Adipocyte (in vitro differentiated cells): ENCODE measurements around the gene GAB2.

ENCODE experiments used
- DNase-seq: peaks from one replicate; pipeline ENCODE4 v3.0.0-alpha.2; 2015; ENCODE audit warnings: low read depth
- H3K27me3 ChIP-seq: replicated peaks from 2 replicates; pipeline ENCODE4 v1.7.0; 2013; ENCODE audit warnings: mild to moderate bottlenecking, low read length, moderate library complexity; ENCODE audit not compliant: control insufficient read depth, insufficient read depth
- H3K36me3 ChIP-seq: 2 replicates; pipeline ENCODE4 v1.7.0; 2013; ENCODE audit warnings: low read length, mild to moderate bottlenecking, moderate library complexity; ENCODE audit not compliant: control insufficient read depth, insufficient read depth, severe bottlenecking
- H3K4me1 ChIP-seq: 2 replicates; pipeline ENCODE4 v1.7.0; 2013; ENCODE audit warnings: mild to moderate bottlenecking, low read length, moderate library complexity; ENCODE audit not compliant: control insufficient read depth, insufficient read depth
- H3K4me3 ChIP-seq: 2 replicates; pipeline ENCODE4 v1.7.0; 2013; ENCODE audit warnings: mild to moderate bottlenecking, low read length, moderate library complexity
- H3K9ac ChIP-seq: 2 replicates; pipeline ENCODE4 v1.7.0; 2013; ENCODE audit warnings: mild to moderate bottlenecking, low read length, moderate library complexity
- H3K9me3 ChIP-seq: 2 replicates; pipeline ENCODE4 v1.7.0; 2013; ENCODE audit warnings: mild to moderate bottlenecking, low read length, moderate library complexity; ENCODE audit not compliant: control insufficient read depth

GAB2 gene

DNA sequence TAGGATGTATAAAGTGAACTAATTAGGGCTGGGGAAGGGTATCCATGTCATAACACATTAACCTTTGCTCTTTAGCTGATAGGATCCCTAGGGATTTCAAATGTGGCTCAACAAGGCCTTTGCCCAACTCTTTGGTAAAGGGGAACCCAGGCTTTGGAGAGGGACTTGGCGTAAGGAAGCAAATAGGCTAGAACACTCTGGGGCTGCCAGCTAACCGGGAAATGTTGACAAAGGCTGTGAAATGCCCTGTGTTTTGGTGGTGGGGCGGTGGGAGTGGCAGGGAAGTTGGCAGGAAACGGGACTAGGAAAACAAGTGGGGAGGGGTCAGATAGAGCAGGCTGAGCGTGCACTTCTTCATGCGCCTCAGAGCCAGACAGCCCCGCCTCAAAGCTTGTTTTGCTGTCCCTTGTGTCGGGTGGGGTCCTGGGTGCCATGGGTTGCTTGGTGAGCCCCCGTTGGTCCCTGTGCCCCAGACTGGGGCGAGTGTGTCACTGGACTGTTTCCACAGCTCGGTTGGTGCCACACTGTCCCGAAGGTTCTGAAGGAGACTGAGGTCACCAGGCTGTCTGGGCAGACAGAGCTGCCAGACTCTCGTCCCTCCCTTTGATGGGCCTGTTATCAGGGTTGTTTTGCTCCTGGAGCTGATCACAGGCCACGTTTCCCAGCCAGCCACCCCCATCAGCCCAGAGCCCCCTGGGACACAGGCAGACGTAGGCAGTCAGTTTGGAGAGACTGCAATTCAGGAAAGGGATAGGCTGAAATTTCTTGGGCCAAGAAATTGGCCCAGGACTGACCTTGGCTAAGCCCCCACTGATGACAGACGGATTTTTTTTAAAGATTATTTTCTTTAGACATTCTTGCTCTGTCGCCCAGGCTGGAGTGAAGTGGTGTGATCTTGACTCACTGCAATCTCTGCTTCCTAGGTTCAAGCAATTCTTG, 248.8 kb downstream of the GAB2 start:
- no peaks in the 10 kb centered on the region for H3K9me3 ChIP-seq
- no peaks in the 10 kb centered on the region for H3K27me3 ChIP-seq
- peak; percentile 86 for DNase-seq
- peak overlapping the region; percentile 30 for H3K4me3 ChIP-seq
- H3K4me1 ChIP-seq, result peaks cover 39% of the 10 kb centered on the region
- H3K36me3 ChIP-seq, result peaks cover 16% of the 10 kb centered on the region
- H3K9ac ChIP-seq, result peak overlapping the region; percentile 65

DNA sequence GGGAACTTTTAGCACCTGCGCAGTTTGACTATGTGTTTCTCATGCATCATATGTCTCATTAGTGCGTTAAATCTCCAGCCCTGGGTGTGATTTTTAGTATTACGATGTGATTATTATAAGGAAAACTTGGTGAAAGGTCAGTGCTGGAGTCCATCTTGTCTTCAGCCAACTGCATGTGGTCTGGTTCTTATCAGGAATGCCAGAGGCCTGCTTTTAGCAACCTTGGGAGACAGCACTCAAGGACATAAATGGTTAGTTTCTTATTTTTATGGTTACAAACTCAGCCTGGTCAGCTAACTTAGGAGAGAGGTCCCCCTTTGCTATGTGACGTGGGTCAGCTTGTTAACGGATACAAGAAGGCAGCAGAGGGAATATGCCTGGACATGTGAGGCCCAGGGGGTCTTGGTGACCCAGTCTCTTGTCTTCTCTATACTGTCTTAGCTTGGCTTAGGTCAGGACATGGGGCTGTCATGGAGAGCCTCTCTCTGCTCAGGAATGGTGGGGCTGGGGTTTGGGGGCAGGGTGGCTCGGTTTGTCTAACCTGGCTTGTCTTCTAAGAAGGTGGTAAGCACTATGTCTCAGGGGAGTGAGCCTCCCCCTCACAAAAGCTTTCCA, 250.7 kb downstream of the GAB2 start:
- Histone ChIP-seq H3K9me3 (no peaks in the 10 kb centered on the region), H3K4me1 (peaks cover 39% of the 10 kb centered on the region), H3K4me3 (no peak overlapping the region), H3K27me3 (no peaks in the 10 kb centered on the region), H3K9ac (no peak overlapping the region), H3K36me3 (no peaks in the 10 kb centered on the region)
- no peak for DNase-seq
